GM18873 (cell line): ENCODE results near the gene INTS13.
"Not testable (repeated sequence)": the region's sequence is repeated elsewhere in the genome, so short reads cannot be mapped to it uniquely, and the experiment has no call there.

Experiments
- ATAC-seq: cut with Tn5 transposase; IDR thresholded peaks from one replicate; pipeline ENCODE4 v1.9.1; 2021; ENCODE audit warnings: mild to moderate bottlenecking, moderate library complexity, moderate number of reproducible peaks; ENCODE audit not compliant: unreplicated experiment, low FRiP score

Gene INTS13

DNA sequence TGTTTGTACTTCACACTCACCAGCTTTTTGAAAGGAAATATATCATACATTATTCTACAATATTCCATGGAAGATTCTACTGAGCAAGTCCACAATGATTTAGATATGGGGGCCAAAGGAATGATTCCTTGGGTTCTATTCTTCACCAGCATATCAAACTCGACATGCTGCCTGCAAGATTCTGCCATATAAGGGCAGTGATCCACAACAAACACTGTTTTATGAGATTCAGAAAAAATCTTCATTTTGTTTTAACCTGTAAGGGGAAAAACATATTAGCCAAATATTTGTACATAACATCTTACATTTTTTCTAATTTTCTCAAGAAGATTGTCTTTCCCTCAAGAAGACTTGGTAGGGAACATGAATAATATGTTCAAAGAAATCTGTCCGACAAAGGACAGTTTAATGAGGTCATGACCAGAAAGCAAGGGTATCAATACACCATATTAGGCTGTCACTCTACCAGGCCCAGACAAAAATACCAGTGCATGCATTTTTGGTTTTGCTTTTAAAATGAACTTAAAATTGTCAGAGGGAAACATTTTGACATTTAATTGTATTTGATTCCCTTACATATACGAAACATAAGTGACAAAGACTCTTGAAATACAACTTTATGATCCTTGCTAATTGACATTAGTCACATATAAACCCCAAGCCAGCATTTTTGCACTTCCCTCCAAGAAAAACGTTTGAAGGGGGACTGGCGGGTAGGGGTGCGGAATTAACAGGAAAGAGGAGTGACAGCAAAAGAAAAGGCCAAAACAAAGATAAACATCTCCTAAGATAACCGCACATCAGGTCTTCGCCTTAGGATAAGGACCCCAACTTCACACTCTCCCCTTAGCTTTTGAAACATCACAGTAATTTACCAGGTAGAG is 980 bp downstream of the INTS13 start:
- no peak for ATAC-seq

DNA sequence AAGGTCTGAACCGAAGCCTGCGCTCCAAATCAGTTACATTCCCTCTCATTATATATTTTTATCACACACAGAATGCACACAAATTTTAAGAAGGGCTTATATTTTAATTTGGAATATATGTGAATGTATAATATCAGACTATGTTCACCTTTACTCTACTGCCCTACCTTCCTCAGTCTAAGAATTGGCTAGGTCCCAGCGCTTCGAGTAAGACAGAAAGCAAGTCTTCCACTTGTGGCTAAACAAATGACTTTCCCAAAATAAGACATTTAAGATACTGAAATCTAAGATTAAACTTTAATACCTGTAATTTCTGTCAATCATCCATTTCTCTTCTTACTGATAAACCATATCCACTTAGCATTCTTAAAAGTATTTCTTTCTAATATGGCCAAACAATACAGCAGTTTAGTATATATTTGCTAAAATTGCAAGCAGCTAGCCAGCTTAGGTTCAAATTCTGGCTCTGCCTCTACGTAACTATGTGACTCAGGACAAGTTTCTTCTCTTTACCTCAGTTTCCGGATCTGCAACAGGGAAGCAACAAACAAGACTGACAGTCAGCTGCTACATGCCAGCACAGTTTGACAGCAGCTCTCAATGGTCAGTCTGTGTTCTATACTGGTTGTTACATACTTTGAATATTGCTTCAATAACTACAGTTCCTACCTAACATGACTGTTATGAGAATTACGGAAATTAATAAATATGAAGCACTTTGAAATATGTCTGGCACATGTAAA is 2.0 kb downstream of the INTS13 start:
- no peak for ATAC-seq

DNA sequence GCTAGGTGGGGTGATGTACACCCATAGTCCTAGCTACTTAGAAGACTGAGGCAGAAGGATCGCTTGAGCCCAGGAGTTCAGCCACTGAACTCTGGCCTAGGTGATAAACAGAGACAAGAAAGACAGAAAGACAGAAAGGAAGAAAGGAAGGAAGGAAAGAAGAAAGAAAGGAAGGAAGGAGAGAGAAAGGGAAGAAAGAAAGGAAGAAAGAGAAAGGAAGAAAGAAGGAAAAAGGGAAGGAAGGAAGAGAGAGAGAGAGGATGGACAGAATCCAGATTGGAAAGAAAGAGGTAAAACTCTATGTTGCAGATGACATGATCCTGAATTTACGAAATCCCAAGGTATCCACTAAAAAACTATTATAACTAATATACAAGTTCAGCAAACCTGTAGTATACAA is 8.2 kb downstream of the INTS13 start:
- no peak for ATAC-seq

DNA sequence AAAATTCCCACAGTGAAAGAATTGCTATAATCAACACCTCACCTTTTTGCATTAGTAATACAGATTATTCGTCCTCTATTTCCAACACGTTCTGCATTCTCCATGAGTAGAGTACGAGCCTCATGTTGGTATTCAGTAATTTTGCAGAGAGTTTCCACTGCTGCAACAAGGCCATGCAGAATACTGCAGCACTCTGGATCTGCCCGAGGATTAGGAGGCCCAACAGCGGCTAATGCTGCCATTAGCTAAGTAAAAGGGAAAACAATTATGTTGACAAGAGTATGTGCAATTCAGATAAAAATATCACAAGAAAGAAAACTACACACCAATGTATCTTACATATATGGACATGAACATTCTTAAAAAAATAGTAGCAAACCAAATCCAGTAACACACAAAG is 9.1 kb downstream of the INTS13 start:
- ATAC-seq = no peak

DNA sequence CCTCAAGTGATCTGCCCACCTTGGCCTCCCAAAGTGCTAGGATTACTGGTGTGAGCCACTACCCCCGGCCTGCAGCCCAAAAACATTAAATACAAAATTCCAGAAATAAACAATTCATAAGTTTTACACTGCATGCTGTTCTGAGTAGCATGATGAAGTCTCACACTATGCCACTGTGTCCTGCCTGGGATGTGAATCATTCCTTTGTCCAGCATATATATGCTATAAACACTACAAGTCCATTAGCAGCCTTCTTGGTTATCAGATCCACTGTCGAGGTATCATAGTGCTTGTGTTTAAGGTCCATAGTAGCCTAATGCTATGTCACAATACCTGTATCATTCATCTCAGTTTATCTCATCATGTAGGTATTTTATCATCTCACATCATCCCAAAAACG is 15.9 kb downstream of the INTS13 start:
- no peak for ATAC-seq

DNA sequence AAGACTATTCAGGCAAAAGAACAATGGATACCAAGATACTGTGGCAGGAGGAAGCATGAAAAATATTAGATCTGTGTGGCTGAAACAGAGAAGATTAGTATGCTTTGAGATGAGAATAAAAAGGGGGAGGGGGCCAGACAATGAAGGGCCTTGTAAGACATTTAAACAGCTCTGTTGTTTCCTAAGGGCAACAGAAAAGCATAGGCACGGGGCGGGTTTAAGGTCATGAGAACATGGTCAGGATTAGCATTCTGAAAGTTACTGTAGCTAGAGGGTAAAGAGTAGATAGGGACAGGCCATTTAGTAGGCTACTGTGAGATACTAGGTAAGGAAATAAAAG is 18.6 kb downstream of the INTS13 start:
- ATAC-seq = no peak

DNA sequence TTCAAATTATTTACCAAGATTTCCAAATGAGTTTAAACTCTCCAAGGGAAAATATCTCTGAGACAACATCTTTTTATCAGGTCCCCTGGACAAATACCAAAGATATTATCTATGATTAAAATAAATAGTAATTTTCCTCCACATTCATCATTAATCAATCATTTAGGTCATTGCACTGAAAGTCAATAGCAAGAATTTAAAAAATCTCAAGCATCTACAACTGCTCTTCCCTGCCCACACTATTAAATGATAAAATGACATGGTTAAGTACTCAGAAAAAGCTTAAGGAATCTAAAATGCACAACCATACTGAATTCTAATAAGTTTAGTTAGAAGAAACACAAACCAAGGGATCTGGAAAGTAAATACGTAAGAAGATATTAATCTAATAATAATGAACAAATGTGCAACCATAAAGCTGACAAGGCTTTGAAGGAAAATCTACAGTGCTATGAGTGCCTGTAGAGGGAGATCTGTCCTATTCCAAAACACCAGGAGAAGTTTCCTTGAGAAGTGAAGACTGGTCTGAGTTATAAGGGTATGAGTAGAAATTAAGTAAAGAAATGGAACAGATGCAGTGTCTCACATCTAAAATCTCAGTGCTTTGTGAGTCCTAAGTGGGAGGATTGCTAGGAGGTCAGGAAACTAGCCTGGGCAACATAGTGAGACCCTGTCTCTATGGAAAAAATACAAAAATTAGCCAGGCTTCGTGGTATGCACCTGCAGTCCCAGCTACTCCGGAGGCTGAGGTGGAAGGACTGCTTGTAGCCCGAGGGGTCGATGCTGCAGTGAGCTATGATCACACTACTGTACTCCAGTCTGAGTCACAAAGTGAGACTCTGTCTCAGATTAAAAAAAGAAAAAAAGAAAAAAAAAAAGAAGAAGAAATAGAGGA is 19.2 kb downstream of the INTS13 start:
- ATAC-seq = no peak

DNA sequence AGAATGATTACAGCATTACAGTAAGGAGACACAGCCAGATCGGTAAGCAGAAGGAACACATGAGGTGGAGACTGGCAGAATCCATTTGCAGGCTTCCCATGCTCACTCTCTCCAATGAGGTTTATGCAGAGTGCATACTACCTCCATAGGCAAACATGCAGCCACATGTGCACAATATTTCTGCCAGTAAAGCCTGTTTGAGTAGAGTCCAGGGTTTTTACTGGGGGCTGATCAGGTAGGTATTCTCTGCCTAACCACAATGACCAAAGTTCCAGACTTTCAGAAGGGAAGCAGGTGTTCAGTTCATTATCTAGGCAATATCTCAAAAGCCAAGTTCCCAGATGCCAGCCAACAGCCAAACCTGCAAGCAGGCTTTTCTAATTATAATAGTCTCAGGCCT is 31.1 kb downstream of the INTS13 start:
- no peak for ATAC-seq

DNA sequence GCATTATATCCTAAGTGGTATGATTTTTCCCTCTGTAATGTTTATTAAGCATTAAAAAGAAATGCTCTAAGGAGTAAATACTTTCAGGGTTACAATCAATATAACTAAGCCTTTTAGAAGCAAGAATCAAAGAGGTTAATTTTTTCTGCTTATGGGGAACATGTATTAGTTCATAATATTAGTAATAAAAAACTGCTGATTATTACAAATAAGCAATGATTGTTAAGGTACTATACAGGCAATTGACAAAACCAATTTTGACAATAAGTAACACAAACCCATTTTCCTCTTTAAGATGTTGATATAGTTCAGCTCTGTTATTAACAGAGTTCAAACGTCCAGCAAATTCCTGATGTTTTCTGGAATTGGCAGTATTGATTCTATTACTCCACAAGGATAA is 31.8 kb downstream of the INTS13 start:
- no peak for ATAC-seq

DNA sequence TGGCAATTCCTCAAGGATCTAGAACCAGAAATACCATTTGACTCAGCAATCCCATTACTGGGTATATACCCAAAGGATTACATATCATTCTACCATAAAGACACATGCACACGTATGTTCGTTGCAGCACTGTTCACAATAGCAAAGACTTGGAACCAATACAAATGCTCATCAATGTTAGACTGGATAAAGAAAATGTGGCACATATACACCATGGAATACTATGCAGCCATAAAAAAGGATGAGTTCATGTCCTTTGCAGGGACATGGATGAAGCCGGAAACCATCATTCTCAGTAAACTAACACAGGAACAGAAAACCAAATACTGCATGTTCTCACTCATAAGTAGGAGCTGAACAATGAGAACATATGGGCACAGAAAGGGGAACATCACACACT is 34.4 kb downstream of the INTS13 start:
- not testable (repeated sequence) for ATAC-seq

DNA sequence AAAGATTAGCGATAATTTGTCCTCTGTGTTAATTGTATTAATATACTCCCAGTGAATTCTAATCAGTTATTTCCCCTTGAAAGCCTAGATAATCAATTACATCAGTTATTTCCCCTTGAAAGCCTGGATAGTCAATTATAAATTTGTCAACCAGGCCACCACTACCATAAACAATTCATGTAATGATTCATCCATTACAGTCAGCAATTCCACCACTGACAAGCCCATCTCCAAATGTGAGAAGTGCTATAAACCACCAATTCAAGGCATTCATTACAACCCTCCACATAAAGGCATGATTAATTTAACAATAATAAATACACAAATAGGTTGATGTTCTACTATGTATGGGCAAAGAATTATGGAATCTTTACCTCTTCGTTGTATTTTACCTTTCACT is 40.9 kb downstream of the INTS13 start:
- ATAC-seq = no peak

DNA sequence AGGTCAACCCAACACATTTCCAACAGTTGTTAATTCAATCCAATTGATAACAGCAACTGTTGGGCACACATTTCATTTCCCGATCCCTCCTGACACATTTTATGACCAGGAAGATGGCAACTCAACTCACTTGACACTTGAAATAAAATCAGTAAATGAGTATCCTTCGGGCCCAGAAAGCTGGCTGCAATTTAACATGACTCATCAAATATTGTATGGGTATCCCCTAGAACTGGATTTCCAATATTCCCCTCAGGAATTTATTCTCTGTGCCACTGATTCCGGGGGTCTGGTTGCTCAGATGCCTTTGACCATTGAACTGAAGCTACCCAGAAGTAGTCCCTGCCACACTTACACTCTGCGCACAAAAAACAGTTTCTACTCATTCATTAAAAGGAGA is 42.1 kb downstream of the INTS13 start:
- ATAC-seq = no peak

DNA sequence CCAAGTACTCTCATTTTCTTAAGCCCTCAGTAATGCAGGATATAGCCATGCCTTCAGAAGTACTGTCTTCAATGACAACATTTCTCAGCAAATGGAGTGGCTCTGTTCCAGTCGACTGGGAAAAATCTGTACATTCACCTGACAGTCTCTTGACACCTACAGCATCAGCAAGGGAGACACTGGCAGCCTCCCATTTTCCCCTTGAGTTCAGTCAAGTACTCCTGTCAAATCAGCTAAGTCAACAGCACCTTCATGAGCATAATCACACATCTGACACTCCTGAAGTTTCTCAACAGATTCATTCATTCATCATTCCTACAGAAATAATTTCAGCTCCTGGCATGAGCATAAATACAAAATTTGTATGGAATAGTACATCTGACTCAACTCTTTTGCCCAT is 46.1 kb downstream of the INTS13 start:
- no peak for ATAC-seq

DNA sequence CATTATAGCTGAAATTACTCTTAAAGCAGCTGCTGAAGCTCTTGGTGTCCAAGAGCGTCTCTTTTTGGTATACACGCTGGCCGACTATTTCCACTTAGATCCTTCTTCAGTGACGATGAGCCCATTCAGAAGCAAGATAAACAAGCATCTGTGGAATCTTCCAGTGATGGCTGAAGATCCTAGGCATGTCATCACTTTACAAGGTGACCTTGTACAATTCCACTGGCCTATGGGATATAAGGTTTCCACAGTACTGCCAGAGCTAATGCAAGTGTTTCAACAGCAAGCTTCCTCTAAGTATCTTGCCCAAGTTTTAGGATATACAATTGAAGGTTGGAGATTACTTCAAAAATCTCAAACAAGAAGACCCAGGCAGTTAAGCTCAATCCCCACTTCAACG is 47.0 kb downstream of the INTS13 start:
- no peak for ATAC-seq

DNA sequence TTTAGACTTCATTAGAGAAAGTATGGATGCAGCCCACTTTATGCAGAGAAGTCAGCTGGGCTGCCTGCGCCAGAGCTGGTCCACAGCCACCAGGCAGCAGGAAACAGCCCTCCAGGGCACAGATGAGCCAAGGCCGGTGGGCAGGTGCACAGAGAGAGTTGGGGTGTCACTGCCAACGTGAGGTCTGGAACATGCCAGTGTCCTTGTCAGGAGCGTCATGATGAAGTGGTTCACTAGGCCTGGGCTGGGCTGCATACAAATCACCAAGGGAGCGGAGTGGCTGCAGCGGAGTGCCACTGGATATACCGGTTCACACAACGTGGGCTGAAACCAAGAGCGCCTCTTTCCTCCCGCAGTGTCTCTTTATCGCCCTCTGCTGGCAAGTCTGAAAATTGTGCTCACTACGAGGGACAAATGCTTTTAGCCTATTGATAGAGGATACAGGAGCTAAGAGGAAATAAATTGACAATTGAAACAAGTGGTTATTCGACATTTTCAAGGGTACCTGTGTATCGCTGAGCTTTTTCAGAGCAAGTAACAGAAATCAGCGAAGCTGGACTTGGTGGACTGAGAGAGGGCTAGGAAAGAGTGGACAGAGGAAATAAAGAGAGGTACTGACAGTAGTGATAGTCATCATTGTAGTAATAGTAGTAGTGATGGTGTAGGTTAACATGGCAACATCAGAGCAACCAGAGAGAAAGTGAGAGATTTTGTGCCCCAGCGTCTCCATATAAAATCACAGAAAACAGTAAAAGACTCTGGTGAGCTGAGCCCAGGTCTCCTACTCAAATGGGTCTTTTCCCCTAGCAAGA is 52.8 kb downstream of the INTS13 start:
- peak; percentile 82 for ATAC-seq

DNA sequence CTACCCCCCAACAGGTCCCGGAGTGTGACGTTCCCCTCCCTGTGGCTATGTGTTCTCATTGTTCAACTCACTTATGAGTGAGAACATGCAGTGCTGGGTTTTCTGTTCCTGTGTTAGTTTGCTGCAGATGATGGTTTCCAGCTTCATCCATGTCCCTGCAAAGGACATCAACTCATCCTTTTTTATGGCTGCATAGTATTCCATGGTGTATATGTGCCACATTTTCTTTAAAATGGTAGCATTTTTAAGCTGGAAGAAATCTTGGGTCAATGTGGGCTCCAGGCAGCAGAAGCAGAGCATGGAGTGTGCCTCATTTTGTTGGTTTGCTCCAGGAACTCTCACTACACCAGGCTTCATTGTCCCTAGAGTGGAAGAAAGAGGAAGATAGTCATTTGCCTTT is 57.2 kb downstream of the INTS13 start:
- ATAC-seq = no peak

DNA sequence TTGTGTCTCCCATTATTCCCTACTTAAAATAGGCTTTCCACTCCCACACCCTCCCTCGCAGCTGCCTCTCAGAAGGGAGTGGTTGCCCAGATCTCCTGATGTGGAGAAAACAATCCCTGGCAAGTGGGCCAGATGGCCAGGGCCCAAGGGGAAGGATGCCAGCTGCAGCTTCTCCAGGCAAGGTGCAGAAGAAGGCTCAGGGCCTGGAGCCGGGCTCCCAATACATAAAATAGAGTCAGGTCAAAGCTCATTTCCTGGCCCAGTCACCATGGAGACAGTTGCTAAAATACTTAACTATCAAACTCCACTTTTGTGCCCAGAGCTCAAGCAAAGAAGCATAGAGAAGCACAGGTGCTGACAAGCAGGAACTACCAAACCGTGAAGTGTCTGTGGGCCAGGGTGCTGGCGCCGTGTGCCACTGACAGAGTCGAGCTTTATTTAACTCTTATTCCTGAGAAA is 59.1 kb downstream of the INTS13 start:
- ATAC-seq = no peak

DNA sequence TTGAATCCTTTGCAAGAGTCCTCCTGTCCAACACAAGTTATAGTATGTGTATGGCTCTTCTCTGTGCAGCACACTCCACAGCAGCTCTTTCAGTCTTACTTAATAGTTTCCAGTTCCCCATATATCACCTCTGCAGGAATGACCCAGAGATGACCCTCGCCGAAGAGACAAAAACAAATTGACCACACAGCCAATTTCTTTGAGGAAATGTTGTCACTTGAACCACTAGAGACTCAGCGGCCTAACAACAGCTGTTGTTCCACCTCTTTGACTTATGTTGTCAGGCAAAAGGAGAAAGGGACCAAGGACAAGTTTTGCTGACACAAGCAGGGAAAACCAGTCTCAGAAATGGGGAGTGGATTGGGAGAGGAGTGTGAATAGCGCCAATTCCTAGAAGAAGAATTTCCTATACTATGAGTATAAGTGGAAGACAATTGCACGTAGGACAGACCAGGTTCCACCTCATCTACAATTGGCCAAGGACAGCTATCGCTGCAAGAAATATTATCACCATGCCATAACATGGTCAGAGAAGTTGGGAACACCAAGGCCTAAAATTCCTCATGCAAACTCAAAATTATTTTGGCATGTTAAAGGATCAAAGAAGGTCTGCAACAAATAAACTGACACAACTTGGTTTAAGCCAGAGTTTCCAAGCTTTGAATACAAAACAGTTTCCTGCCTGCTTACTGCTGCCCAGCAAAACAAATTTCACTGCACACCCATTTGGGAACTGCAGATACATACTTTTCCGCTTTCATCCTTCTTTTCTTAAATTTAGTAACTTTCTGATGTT is 63.1 kb downstream of the INTS13 start:
- peak; percentile 55 for ATAC-seq

DNA sequence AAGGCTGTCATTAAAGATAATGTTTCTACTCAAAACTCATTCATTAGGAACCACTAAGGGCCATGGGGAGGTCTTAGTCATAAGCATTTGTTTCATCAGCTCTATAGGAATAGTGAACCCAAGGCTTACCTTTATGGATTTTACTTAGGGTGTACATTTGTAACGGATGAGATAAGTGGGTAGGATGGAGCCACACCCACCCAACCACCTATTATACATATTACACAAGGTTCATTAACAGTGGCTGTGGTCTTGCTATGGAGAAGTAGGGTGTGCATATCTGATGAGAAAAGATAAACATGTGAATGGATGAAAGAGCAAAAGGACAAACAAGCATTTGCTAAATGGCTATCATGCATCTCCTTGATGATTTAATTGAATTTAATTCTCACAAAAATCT is 65.2 kb downstream of the INTS13 start:
- no peak for ATAC-seq
